HG03520 (cell line): ENCODE data around the gene AFAP1.
A peak's percentile ranks its signal among the peaks of the same experiment; 100 is the strongest.

ENCODE experiments used
- ATAC-seq: cut with Tn5 transposase; IDR thresholded peaks from one replicate; pipeline ENCODE4 v1.9.1; 2021; ENCODE audit warnings: mild to moderate bottlenecking, moderate library complexity; ENCODE audit not compliant: unreplicated experiment

Gene AFAP1

DNA sequence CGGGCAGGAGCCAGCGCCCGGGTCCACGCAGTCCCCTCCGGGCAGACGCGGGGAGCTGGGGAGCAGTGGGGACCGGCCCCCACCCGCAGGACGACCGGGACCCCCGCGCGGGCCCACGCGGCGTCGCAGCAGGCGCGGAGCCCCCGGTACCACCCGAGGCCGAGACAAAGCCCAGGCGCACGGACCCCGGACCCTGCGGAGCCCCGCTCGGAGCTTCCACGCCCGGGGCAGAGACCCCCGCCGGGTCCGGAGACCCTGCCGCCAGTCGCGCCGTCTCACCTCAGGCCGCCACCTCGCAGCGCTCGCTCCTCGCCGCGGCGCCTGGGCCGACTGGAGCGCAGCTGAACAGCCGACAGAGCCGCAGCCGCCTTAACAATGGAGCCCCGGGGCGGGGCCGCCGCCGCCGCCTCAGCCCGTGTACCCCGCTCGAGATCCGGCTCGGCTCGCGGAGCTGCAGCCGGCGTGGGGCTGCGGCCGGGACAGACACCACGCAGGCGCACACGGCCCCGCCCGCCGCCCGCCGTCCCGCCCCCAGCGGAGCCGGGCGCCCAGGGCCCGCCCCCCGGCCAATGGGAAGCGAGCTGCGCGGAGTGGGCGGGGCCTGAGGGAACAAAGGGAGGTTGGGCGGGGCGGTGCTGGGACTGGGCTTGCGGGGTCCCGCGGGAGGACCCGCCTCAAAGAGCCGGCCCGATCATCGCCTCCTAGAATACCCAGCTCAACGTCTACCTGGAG is at the start of gene AFAP1:
TSS of gene AFAP1 (minus strand) at position 485 of the 732 bp plus-strand sequence. CDS start 67,783 bp downstream, outside the sequence.
- ATAC-seq: peak; percentile 89

DNA sequence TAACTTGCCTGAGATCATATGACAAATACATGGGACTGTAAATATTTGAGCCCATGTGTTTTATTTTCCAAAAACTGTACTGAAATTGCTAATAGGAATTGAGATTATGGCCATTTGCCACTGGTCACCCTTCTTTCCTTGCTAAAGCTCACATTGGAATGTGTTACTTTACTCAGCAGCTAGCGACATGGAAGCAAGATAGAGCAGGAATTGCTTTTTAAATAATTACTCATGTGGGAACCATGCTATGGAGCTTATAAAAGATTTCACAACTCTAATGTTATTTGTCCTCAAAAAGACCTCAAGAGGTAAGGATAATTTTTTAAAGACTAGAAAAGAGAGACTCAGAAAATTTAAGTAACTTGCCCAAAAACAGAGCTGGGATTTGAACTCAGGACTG is 48.8 kb upstream of the AFAP1 start:
- ATAC-seq: no peak

GRCh38 chr4:7987148-7987989 is 47.7 kb upstream of the AFAP1 start:
- peak; percentile 73 for ATAC-seq

DNA sequence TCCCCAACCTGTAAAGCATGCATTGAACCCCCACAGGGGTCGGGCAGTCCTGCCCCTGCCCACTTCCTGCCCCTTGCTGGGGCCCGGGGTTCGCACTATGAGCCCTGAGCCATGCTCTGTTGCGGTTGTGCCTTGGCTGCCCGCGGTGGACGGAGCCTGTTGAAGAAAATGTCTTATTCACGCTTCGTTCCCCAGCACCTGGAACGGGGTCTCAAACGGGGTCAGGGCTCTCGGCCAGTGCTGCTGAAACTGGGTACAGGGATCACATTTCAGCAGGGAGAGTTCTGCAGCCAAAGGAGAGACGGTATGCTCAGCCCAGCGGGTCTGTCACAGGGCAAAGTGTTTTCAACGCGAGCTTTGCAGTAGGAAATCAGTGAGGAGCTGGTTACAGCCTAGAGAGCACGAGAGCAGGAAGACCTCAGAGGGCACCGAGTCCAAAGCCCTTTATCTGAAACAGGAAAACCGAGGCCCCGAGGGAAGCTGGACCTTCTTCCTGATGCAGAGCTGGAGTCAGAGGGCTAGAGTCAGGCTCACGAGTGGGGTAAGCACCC is 46.3 kb upstream of the AFAP1 start:
- no peak for ATAC-seq

- ATAC-seq: no peak
These were observed 45.4 kb upstream of the AFAP1 start for GRCh38 chr4:7985072-7985471.

- no peak for ATAC-seq
These were observed 44.7 kb upstream of the AFAP1 start for GRCh38 chr4:7984286-7984925.

DNA sequence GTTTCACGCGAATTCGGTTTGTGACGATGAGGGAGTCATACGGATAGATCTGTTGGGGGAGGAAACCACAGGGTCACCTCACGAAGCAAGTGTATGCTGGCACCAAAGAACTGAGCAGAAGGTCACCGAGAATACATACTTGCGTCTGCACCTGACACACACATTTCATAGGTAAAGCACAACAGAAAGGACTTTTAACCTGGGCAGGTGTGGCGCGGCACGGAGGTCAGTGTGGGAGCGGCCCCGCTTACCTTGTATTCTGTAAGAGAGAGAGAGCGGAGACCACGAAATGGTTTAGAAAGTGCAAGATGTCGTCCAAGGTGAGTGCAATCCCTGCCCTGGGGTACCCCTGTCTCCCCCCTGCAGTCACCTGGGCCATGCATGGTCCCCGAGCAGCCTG is 43.6 kb upstream of the AFAP1 start:
- no peak for ATAC-seq

DNA sequence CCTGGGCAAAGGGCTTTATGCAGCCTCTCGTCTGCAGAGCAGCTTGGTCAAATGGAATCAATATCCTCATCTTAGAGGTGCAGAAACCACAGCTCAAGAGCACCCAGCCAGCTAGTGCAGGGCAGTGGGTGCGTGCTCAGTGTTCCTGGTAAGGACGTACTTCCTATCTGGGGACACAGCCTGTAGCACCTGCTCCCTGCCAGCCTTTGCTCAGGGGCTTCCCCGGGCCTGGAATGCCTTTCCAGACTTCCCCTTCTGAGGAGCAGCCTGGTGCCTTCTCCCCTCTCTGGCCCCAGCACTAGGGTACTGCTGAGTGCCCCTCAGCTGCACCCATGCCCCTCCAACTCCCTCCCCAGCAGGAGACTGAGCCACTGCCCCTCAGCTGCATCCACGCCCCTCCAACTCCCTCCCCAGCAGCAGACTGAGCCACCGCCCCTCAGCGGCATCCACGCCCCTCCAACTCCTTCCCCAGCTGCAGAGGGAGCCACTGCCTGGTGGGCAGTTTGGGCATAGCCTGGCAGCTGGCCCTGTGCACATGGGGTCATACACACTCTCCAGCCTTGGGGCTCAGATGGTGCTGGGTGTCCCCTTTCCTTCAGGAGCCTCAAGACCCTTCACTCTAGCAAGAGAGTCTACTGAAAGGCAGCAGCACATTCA is 42.2 kb upstream of the AFAP1 start:
- no peak for ATAC-seq

DNA sequence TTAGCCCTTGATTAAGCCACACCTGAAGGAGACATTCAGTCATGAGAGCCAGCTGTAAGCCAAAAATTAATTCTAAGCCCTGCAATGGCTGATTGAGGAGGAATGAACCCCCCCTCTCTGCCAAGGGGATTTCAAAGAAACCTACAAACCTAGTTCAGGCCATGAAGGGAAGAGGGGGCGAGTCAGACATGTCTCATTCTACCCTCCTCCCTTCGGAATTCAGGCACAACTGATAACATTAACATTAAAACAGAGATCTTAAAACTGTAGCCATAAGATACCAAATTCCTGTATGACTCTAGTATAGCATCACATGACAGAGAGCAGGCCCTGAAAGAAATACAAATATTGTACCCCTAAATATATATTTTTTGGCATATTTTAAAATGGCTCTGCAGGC is 40.4 kb upstream of the AFAP1 start:
- ATAC-seq: no peak

DNA sequence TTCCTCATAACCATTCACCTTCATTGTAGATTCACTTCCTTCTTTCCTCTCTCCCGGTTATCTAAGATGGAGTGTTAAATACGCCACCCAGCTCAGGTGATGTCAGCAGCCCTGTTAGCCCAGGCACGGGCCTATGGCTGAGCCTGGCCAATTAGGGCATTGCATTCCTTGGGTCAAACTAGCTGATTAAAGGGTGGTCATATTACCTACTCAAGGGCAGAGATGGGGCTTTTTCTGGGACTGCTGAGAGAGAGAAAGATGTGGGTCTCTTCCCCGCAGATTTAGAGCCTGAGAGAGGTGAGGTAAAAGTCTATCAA is 39.9 kb upstream of the AFAP1 start:
- no peak for ATAC-seq

DNA sequence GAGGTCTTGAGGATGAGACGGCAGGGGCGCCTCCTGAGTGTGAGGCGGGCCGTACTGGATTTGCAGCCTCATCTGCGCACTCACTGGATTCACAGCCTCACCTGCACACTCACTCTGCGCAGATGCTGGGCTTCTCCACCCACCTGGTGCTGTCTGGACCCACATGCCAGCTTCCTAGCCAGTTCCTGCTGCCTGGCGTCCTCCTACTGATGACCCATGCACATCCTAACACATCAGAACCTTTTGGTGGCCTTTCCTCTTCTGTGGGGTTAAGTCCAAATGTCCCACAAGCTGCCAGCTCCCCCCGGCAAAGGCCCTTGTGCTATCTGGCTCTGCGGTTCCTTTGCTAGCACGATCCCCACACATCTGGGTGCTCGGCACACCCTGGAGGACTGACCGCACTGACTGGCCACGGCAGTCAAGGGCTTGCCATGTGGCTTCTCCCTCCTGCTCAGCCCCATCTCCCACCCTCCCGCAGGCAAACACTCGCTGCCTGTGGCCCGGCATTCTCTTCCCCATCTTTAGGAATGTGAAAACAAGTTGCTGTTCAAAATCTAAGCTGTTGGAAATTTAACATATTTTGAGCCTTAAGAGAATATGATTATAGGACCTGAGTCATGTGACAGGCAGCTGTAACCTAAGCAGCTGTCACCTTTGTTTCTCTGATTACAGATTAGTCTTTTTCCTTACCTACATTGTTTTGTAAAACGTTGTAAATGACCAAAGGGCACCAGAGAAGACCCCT is 39.4 kb upstream of the AFAP1 start:
- no peak for ATAC-seq

GRCh38 chr4:7978489-7978888 is 38.8 kb upstream of the AFAP1 start:
- ATAC-seq: no peak

- no peak for ATAC-seq
These were observed 37.0 kb upstream of the AFAP1 start for GRCh38 chr4:7976634-7977033.

GRCh38 chr4:7976025-7976424 is 36.4 kb upstream of the AFAP1 start:
- no peak for ATAC-seq

GRCh38 chr4:7974425-7974824 is 34.8 kb upstream of the AFAP1 start:
- no peak for ATAC-seq

DNA sequence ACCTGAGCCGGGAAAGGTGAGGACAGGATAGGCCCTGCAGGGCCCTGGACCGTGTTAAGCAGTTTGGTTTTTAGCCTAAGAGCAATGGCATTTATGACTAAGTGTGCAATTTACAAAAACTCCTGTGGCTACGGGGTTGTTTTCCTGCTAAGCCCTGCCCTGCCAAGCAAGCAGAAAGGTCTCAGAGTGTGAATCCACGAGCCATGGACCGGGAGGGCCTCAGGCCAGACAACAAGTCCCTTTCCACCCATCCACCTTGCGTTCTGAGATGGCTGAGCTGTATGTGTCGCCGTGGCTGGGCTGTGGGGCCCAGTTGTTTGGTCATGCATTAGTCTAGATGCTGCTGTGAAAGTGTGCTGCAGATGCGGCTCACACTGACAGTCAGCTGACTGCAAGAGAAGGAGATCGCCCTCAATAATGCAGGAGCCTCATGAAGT is 33.9 kb upstream of the AFAP1 start:
- no peak for ATAC-seq

DNA sequence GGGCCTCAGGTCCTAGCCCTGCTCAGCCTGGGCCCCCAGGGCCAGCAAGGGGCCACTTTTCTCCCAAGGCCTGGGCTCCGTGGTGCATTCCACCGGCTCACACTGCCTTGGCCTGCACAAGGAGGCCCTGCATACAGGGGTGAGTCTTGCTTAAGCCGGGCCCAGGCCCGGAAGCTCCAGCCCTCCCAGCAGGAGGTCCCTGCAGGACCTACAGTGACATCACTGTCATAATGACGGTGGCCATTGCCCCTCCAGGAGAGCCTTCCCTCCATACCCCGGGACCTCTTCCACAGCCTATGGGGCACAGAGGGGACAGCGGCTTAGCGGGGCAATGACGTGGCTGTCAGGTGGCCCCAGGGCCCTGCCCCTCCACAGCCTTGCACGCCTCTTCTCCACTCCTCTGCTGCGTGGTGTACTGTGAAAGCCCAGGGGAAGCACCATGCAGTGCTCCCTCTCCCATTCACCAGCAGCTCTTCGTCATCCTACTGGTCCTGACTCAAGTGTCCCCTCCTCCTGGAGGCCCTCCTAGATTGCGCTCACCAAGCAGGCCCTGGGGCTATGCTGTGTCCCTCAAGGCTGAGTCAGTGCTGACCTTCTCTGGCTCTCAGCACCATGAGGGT is 32.3 kb upstream of the AFAP1 start:
- ATAC-seq: no peak

DNA sequence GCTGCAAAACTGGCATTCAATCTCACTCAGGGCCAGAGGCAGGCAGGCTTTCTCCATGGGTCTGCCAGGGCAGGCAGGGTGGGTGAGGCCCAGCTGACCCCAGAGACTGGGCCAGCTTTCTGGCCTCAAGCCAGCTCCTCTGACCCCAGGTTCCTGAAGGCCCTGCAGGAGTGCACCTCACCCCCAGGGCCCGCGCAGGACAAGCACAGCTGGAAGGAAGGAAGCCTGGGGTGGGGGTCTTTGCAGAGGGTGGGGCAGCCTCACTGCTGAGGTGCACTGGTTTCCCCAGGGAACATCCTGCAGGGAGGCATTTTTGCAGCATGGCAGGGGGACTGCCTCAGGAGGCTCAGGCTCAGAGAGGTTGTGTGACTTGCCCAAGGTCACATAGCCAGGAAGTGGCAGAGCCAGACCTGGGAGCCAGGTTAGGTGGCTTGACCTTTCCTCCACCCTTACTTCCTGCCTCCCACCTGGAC is 31.5 kb upstream of the AFAP1 start:
- ATAC-seq: no peak

DNA sequence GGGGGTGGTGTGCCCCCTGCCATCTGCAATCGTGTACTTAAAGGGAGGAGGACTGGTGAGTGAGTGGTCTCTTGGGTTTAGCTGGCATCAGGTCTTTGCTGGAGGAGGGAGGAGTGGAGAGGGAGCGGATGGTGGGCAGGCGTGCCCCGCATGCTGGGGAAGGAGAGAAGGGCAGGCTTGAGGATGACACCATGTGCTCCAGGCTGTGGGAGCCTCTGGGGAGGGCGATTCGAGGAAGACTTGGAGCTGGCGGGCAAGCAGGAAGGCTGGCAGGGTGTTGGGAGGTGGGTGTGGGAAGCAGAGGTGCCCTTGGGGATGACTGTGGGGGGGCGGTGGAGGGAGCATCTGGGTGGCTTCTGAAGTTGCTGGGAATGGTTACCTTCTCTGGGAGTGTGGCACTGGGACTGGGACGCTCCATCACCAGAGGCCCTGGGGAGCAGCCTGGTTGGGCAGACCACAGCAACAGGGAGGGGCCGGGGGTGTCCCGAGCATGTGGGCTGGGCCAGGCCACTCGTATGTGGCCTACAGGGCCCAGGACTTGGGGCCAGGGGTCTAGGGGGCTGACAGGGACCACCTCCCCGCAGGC is 30.8 kb upstream of the AFAP1 start:
- peak; percentile 19 for ATAC-seq
